Mucosa of stomach (tissue), 1 donor: ENCODE results near the gene RRM2.

Experiments used
- H3K27me3 ChIP-seq: one replicate; pipeline ENCODE4 v1.7.0; 2013; ENCODE audit warnings: mild to moderate bottlenecking, low read length; ENCODE audit not compliant: control insufficient read depth, insufficient read depth
- H3K36me3 ChIP-seq: one replicate; pipeline ENCODE4 v1.7.0; 2013; ENCODE audit warnings: low read length; ENCODE audit not compliant: control insufficient read depth, insufficient read depth
- H3K4me1 ChIP-seq: one replicate; pipeline ENCODE4 v1.7.0; 2013; ENCODE audit warnings: mild to moderate bottlenecking, low read length; ENCODE audit not compliant: control insufficient read depth, insufficient read depth
- H3K4me3 ChIP-seq: one replicate; pipeline ENCODE4 v1.7.0; 2013; ENCODE audit warnings: low read length
- H3K9ac ChIP-seq: one replicate; pipeline ENCODE4 v1.7.0; 2013; ENCODE audit warnings: mild to moderate bottlenecking, low read length, moderate library complexity
- H3K9me3 ChIP-seq: one replicate; pipeline ENCODE4 v1.7.0; 2013; ENCODE audit warnings: mild to moderate bottlenecking, low read length, moderate library complexity; ENCODE audit not compliant: control insufficient read depth
- donor health status: Pancreatic carcinoma.

Gene RRM2

DNA sequence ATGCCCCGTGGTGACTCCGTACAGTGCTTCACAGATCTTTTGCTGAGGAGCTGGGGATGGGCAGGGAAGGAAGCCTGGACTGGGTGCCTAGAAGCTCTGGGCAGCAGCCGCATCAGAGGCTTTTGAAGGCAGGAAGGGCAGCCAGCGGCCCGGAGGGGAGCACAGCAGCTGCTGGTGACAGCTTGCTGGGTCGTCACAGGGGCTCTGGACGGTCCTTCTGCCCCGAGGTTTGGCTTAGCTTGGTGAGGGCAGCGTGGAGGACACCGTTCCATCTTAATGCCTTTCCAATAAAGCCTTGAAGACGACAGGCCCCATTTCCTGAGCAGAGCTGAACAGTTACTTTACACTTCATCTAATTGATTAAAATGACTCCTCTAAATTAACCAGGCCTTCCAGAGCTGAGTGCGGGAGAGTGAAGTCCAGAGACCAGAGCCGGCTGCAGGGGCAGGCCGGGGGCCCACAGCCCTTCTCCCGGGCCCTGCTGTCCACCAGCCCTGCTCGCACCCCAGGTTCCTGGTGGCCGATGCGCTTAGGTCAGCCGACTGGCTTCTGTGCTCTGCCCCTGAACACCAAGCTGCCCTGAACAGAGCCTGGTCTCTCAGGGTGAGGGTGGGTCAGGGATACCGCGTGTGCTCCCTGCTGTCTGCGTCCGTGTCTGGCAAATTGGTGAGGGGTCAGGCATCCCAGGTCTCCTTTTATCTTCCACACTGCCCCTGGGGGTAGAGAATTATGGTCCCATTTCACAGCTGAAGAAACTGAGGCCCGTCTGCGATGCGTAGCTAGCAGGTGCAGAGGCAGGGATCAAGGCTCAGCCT lies 43.5 kb downstream of the RRM2 start:
- Histone ChIP-seq H3K27me3 (no peaks in the 10 kb centered on the region), H3K4me3 (no peak overlapping the region), H3K9me3 (no peaks in the 10 kb centered on the region), H3K36me3 (no peaks in the 10 kb centered on the region), H3K4me1 (no peaks in the 10 kb centered on the region), H3K9ac (no peak overlapping the region)

DNA sequence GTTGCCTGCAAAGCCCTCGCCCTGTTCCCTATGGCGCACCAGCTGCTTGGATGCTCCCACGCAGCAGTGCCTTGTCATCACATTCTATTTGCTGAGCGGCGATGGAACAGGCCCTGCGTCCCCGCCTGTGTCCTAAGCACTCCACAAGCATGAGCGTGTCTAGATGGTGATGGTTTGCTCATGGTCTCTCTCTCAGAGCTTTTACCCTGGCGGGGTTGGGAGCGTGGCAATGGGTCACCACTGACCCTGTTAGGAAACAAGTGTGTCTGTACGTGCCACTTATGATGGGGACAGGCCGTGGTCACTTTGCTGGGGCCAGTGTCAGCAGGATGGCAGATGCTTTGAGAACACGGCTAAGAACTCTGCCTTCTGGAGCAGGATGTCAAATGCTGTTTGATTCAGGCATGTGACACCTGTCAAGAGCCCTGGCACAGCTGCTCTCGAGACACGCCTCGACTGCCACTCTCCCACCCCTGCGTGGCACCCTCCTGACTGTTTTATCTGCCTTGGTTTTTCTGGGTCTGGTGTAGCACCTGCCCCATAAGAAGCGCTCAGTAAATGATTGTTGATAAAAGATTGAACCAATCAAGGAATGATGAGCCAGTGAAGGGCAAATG lies 44.2 kb downstream of the RRM2 start:
- Histone ChIP-seq H3K36me3 (no peaks in the 10 kb centered on the region), H3K9ac (no peak overlapping the region), H3K4me3 (no peak overlapping the region), H3K4me1 (no peaks in the 10 kb centered on the region), H3K9me3 (no peaks in the 10 kb centered on the region), H3K27me3 (no peaks in the 10 kb centered on the region)

DNA sequence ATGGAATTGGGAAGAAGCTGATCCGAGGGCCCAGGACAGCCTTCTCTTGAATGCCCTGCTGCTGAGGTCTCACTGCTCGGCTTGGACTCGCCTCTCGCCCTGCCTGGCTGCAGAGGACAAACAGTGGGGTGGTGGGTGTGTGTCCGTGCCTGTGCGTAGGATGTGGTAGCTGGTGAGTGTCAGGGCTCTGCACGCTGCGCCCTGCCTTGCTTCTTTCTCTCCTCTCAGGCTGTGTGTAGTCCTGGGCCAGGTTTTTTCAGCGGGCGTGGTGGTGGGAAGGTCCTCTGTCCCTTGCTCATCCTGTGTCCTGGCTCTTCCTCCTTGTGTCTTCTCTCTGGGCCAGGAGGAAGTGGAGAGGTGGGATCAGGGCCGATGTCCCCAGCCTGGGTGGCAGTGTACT lies 44.8 kb downstream of the RRM2 start:
- no peaks in the 10 kb centered on the region for H3K27me3 ChIP-seq

DNA sequence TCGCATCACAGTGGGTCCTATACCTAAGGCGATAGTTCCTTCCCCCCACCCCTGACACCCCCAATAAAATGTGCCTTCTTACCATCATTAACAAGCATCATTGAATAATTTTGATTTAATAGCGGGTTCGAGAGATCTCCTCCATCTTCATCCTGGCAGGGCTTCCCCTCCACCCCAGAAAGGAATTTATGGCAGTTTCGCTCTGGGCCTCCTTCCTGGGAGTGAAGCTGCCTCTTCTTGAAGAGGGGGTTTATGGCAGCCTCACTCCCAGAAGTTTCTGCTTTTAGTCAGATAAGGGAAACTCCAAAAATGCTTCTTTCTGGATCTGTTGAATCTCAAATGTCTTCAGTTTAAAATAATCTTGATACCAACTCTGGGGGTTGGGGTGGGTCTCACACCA lies 45.7 kb downstream of the RRM2 start:
- Histone ChIP-seq H3K4me3 (no peak overlapping the region), H3K27me3 (no peaks in the 10 kb centered on the region), H3K36me3 (no peaks in the 10 kb centered on the region), H3K9me3 (no peaks in the 10 kb centered on the region), H3K4me1 (no peaks in the 10 kb centered on the region), H3K9ac (no peak overlapping the region)

More for the DNA sequence above, 44.8 kb downstream of the RRM2 start:
- Histone ChIP-seq H3K36me3 (no peaks in the 10 kb centered on the region), H3K9me3 (no peaks in the 10 kb centered on the region), H3K4me3 (no peak overlapping the region), H3K9ac (no peak overlapping the region), H3K4me1 (no peaks in the 10 kb centered on the region)

DNA sequence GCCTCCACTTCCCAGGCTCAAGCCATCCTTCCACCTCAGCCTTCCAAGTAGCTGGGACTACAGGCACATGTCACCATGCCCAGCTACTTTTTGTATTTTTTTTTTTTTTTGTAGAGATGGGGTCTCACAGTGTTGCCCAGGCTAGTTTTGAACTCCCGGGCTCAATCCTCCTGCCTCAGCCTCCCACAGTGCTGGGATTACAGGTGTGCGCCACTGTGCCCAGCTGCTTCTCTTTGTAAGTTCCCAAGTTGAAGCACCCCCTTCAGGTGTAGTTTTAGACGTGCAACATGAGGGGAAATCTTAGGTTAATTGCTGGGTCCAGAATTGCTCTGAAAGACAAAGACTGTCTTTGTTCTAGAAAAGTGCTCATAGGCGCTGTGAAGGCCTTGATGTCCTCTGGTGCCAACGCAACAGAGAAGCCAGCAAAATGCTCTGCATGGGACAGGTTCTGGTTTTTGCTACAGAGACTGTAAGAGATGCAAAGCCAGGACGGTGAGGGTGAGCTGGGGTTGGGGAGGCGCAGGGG lies 46.6 kb downstream of the RRM2 start:
- H3K4me3 ChIP-seq, result no peak overlapping the region
- H3K36me3 ChIP-seq, result no peaks in the 10 kb centered on the region
- H3K27me3 ChIP-seq, result no peaks in the 10 kb centered on the region
- H3K4me1 ChIP-seq, result no peaks in the 10 kb centered on the region
- no peak overlapping the region for H3K9ac ChIP-seq
- H3K9me3 ChIP-seq, result no peaks in the 10 kb centered on the region

DNA sequence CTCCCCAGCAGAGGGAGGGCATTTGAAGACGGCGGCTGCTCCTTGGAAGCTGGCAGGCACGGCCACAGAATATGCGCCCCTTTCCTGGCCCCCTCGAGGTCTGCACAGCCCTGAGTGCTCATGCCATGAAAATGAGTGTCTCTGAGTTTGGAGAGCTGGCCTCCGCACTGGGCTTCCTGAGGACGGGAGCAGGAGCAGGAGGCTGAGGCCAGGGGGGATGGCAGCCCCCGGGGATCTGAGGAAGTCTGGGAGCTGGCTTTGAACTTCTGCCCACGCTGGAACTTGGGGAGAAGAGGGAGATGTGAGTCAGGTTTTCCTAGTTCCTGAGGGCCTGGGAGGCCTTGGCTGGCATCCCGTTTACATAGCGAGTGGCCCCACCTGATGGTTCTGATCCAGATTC lies 47.0 kb downstream of the RRM2 start:
- Histone ChIP-seq H3K36me3 (no peaks in the 10 kb centered on the region), H3K9me3 (no peaks in the 10 kb centered on the region), H3K9ac (no peak overlapping the region), H3K4me3 (no peak overlapping the region), H3K27me3 (no peaks in the 10 kb centered on the region), H3K4me1 (no peaks in the 10 kb centered on the region)

DNA sequence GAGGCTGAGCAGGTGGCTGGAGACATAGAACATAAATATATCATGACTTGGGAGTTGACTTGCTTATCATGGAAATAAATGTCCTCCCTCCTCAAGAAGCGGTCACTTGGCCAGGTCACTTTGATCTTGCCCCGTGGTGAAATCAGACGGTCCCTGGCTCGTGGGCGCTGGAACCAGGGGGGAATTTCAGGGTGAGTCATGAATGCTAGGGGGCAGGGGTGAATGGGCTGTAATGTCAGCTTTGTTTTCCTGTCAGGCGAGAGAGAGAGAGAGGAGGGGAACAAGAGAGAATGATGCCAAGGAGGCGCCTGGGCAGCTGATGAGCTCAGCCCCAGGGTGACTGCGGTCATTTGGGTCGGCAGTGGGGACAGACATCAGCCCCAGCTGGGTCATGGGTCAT lies 47.7 kb downstream of the RRM2 start:
- Histone ChIP-seq H3K4me1 (no peaks in the 10 kb centered on the region), H3K9ac (no peak overlapping the region), H3K27me3 (no peaks in the 10 kb centered on the region), H3K36me3 (no peaks in the 10 kb centered on the region), H3K4me3 (no peak overlapping the region), H3K9me3 (no peaks in the 10 kb centered on the region)

DNA sequence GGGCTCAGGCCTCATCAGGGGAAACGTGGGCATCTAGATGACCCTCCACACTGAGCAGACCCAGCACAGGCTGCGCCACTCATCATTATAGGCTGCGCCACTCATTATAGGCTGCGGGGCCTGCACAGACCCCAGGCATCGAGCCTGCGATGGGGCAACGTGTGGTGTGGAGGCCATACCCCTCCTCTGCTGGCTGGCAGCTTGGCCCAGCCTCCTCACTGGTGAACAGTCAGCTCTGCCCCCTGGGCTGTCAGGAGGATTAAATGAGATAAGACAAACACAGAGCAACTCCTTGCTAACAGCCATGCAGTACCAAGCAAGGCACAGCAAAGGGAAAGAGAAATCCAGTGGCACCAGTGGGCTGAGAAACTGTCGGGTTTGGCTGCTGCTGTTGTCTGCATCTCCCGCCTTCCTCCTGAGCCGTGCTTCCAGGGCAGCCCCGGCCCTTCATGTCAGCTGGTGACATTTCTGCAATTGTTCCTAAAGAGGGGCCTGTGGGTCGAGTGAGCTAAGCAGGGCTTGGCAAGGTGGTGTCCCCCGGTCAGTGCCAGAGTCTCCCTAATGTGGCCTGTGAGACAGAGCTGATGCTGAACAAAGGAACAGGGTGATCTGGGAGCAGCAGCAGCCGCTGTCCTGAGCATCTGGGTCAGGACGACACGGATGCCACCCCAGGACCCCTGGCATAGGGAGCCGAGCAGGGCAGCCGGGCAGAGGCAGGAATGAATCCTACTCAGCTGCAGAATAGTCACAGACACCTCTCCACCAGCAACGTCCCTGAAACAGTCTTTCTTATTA lies 48.7 kb downstream of the RRM2 start:
- H3K9ac ChIP-seq, result no peak overlapping the region
- H3K36me3 ChIP-seq, result no peaks in the 10 kb centered on the region
- no peak overlapping the region for H3K4me3 ChIP-seq
- no peaks in the 10 kb centered on the region for H3K9me3 ChIP-seq
- H3K27me3 ChIP-seq, result no peaks in the 10 kb centered on the region
- H3K4me1 ChIP-seq, result no peaks in the 10 kb centered on the region

DNA sequence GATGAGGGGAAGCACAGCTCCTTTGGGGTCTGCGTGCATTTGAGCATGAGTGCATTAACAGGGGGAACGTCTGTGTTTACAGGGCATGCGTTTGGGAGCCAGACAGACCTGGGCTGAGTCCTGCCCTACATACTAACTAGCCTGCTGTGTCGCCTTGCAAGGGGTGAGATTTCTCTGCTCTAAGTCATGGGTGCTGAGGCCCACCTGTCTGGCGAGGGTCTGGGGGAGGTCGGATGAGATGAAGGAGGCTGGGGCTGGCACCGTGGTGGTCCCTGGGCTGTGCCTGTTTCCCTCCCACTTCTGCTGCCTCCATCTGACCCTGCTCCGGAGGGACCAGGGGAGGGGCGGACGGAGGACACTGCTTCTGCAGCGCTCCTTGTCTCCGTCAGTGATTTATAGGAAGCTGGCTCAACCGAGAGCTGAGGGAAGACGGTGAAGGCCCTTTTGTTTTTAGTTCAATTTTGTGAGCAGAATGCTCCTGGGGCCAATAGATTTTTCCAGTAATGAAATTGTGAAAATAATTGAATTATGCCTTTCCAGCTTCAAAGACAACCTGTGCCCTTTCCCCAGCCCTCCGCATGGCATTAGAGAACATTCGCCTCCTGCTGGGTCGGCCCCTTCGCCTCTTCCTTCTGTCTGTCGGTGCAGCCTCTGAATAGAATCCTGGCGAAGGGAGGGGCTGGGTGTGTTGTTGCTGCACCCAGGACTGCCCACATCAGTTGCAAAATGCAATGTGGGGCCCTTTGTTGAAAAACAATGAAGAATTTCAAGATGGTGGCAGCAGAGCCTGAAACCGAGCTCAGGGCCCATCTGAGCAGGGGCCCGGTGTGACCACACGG lies 49.7 kb downstream of the RRM2 start:
- no peaks in the 10 kb centered on the region for H3K27me3 ChIP-seq
- no peak overlapping the region for H3K4me3 ChIP-seq
- H3K4me1 ChIP-seq, result no peaks in the 10 kb centered on the region
- no peaks in the 10 kb centered on the region for H3K9me3 ChIP-seq
- H3K9ac ChIP-seq, result no peak overlapping the region
- no peaks in the 10 kb centered on the region for H3K36me3 ChIP-seq

DNA sequence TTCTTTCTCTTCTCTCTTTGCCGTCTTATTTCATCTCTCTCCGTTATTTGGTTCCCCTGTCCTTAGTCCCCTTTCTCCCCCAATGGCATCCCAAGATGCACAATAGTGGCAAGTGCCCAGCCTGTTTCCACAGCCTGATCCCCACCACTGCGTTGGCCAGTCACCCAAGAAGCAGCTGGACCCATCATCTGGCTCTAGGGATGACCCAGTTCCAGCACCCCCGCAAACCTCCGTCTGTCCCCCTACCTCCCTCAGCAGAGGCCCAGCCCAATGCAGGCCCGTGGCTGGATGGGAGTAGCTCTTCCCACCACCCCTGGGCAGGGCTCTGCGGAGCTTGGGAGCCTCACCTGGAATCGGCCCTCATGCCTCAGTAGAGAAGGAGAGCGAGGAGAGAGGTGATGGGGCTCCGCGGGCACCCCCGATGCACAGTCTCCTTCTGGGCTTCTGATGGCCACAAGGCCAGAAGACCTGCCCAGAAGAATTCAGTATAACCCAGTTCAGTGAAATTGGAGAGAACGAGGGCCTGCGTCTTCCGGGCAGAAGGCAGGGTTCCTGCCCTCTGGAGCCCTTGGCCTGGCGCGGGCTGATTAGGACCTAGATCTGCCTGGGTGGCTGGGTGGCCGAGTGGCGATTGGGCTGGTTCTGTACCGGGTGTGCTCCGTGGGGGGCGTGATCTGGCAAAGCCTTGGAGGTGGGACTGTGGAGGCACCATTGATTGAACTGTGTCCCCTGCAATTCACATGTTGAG lies 50.9 kb downstream of the RRM2 start:
- H3K4me3 ChIP-seq, result no peak overlapping the region
- no peaks in the 10 kb centered on the region for H3K36me3 ChIP-seq
- H3K4me1 ChIP-seq, result no peaks in the 10 kb centered on the region
- H3K9ac ChIP-seq, result no peak overlapping the region
- H3K9me3 ChIP-seq, result no peaks in the 10 kb centered on the region
- H3K27me3 ChIP-seq, result no peaks in the 10 kb centered on the region

DNA sequence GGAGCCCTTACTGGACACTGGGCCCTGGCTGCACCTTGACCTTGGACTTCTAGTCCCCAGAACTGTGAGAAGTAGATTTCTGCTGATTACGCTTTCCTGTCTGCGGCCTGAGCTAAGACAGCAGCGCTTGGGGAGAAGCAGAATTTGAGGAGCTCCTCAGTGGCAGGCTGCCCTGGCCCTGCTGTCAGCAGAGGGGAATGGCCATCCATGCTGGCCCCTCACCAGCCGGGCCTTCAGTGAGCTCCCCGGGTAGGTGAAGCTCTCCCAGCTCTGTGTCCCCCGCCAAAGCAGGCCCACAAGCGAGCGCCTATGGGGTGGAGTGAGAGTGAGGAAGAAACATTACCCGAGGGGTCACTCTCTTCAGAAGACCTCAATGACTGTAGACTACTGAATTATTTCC lies 51.6 kb downstream of the RRM2 start:
- Histone ChIP-seq H3K9ac (no peak overlapping the region), H3K9me3 (no peaks in the 10 kb centered on the region), H3K4me3 (no peak overlapping the region), H3K4me1 (no peaks in the 10 kb centered on the region), H3K36me3 (no peaks in the 10 kb centered on the region), H3K27me3 (no peaks in the 10 kb centered on the region)
